Subcutaneous adipose tissue (tissue), 4 donors: ENCODE data around the gene ZNF581. TPM values are rescaled to one million over a fixed set of nuclear protein-coding genes. Genes with fewer than 3 reads are reported as not detected.

Experiments
- total RNA-seq, 4 donors: library from RNA; depleted of rRNA; stranded (reverse); fragments of >200 nt; gene quantifications; one replicate each; pipeline ENCODE4 v1.1.0, GENCODE V29; 2016
- TF ChIP-seq, protein P1 (sequence below): fragments of 450-650 bp; IDR thresholded peaks from one replicate; pipeline ENCODE4 v1.5.1; 2016; ENCODE audit warnings: low read depth, mild to moderate bottlenecking, control low read depth, antibody characterized with exemption, moderate library complexity

The ZNF581 gene
- total RNA-seq, 4 donors from 2014 or later: 6.4 to 25.5 (median 19.0) TPM

GRCh38 chr19:55674841-55675660 lies 31.6 kb downstream of the ZNF581 start, which contains the start of gene EPN1:
Gene EPN1, plus strand, starts transcription at chr19:55675226. Its CDS starts 3,402 bp downstream, at chr19:55678628.
- TF ChIP-seq, protein P1, sequence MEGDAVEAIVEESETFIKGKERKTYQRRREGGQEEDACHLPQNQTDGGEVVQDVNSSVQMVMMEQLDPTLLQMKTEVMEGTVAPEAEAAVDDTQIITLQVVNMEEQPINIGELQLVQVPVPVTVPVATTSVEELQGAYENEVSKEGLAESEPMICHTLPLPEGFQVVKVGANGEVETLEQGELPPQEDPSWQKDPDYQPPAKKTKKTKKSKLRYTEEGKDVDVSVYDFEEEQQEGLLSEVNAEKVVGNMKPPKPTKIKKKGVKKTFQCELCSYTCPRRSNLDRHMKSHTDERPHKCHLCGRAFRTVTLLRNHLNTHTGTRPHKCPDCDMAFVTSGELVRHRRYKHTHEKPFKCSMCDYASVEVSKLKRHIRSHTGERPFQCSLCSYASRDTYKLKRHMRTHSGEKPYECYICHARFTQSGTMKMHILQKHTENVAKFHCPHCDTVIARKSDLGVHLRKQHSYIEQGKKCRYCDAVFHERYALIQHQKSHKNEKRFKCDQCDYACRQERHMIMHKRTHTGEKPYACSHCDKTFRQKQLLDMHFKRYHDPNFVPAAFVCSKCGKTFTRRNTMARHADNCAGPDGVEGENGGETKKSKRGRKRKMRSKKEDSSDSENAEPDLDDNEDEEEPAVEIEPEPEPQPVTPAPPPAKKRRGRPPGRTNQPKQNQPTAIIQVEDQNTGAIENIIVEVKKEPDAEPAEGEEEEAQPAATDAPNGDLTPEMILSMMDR: no peak

DNA sequence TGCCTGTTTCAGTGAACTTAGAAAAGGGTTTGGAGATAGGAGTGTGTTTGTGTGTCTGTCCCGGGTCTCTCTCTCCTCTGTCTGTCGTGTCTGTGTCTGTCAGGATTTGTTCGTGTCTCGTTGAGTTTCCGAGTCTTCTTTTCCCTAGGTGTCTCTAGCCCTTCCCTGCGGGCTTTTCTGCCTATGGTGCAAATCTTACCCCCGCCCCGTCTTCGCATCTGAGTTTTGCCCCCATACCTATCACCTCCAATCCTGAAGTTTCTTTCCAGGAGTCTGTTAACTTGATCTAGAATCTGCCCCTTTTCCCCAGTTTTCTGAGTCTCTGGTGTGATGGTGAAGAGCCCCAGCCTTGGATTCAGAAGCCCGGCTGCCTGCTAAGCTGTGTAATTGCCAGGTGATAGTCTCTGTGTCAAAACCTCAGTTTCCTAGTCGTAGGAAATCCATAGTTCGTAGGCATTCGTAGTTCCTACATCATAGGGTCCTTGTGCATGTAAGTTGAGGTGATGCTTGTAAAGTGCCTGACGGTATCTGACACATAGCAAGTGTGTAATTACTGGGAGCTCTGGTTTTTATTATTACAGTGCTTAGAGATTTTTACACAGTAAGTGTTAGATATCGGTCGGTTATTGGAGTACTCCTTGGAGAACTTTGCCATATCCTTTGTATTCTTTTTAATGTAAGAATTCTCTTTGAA lies 32.4 kb downstream of the ZNF581 start:
- TF ChIP-seq, protein P1: no peak

DNA sequence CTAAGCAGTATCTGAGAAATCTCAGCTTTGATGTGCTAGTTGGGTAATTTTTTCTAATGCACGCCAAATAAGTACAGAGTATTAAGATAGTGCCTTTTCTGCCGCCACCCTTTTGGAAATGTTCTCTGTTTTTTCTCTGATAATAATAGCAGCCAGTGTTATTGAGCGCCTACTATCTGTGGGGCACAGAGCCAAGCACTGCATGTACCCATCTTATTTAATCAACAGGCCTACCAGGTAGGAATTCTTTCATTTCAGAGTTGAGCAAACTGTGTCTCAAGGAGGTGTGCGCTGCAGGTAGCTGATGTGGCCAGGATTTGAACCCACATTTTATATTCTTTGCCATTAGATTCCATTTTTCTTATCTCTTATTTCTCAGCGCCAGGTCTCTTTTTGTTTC lies 32.9 kb downstream of the ZNF581 start:
- TF ChIP-seq, protein P1: no peak

GRCh38 chr19:55676889-55677505 lies 33.5 kb downstream of the ZNF581 start:
- TF ChIP-seq, protein P1: no peak

DNA sequence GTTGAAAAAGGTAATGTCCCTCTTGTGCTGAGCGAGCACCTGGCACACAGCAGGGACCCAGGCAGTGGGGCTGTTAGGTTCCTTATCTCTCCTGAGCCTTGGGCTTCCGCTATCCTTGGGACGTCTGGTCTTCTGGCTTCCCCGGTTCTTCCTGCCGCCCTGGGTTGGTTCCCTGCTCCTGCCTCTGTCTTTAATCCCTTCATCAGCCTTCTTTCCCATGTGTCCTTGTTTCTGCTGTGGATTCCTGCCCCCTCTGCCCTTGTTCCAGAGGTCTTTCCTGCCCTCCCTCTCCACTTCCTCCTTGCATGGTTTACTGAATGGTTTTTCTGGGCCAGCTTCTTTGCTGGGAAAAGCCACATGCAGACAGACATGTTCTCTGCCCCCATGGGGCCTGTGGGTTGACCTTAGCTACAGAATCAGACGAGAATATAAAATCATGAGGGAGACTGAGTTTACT lies 34.2 kb downstream of the ZNF581 start:
- TF ChIP-seq, protein P1: no peak

DNA sequence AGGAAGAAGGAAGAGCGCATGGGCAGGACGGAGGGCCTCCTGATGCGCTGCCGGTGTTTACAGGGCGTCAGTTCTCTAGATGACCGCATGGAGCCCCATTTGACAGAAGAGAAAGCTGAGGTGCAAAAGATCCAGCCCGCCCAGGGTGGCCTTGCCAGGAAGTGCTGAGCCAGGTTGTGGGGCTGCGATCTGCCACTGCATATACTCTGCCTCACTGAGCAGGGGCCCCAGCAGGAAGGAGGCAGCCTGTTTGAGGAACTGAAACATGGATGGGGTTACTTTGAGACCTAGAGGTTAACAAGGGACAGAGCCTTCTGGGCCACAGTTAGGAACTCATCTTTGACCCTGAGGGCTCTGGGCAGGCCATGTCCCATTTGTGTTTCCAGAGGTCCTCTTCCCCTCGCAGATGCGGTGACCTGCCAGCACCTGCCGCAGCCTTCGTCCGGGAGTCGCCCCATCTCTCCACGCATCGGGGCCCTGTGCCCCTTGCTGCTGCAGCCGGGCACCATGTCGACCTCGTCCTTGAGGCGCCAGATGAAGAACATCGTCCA lies 34.7 kb downstream of the ZNF581 start:
- TF ChIP-seq, protein P1: no peak
